Stimulated activated CD8-positive, alpha-beta memory T cell treated with anti-CD3 and anti-CD28 coated beads, Interleukin-7, amount 100 ng/mL, for 1 hour (primary cell): ENCODE measurements around the gene GHRHR.

Experiments
- DNase-seq, 2 donors: peaks; one replicate each; pipeline ENCODE4 v3.0.0-alpha.2; 2020; ENCODE audit warnings: low read depth in 2 of 2

Gene GHRHR

DNA sequence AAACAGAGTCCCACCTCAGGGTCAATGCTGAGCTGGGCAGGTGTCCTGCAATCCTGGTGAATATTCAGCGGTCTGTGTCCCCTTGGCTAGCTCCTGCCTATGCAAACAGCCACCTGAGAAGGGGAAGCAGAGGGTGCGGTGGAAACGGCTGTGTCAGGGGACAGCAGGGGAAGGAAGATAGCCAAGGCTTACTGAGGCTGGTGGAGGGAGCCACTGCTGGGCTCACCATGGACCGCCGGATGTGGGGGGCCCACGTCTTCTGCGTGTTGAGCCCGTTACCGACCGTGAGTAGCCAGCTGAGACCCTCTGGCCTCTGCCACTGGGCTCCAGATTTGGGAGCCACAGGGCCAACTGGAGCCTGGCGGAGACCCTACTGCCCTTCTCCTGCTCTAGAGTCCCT is at the start of gene GHRHR:
GHRHR (plus strand) TSS at position 112 of the 400 bp plus-strand sequence; CDS start at position 228, 116 bp downstream.
- no peak for DNase-seq

DNA sequence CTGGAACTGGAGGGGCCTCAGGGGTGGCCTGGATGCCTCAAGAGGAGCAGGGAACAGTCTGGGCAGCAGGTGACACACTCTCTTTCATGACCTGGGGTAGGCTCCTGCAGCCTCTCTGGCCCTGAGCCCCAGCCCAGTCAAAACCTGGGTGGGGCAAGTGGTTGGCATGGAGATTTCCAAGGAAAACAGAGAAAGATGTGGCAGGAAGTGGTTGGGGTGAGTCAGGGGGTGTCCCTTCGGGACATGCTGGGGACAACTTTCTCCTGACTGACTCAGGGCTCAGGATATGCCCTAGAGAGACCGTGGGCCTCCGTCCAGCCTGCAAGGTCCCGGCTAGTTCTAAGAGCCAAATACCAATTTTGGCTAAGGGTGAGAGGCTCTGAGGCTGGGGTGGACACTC is 49.2 kb upstream of the GHRHR start:
- no peak for DNase-seq

DNA sequence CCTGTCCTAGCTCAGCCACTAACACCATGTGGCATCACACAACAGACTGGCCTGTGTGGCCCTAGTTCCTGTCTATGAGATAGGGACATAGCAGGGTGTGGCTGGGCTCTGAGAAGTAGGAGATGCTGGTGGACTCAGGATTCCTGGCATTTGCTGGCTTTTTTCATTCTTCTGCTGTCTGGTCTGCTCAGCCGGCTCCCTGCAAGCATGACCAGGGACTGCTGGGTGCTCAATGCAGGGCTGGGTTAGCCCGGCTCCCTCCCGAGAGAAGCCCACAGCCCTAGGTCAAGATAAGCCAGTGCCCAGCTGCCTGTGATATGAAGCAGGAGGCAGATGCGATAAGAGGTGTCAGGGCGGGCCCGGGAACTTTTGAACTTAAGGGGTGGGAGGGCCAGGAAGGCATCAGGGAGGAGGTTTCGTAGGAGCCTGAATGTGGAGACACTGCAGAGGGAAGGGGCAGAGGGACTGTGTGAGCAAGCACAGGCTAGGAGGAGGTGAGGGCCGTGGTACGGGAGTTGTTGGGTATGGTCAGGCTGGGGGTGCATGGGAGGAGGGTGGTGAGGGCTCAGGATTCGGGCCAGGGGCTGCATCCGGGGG is 48.6 kb upstream of the GHRHR start:
- DNase-seq: no peak

DNA sequence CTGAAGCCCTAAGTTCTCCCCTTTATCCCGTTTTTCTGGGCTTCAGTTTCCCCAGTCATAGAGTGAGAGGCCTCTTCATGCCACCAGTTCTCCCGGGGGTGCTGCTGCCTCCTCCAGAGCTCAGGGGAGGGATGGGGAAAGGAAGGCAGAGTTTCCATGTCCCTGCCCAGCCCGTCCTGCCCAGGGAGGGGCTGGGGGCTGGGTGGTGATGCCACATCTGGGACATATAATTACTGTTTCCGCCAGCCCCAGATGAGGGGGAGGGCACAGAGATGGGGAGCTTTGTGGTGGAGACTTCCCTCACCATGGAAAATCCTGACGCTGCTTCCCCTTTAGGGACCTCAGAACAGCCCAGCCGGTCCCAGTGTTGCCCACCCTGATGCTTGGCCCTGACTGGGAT is 48.0 kb upstream of the GHRHR start:
- no peak for DNase-seq

DNA sequence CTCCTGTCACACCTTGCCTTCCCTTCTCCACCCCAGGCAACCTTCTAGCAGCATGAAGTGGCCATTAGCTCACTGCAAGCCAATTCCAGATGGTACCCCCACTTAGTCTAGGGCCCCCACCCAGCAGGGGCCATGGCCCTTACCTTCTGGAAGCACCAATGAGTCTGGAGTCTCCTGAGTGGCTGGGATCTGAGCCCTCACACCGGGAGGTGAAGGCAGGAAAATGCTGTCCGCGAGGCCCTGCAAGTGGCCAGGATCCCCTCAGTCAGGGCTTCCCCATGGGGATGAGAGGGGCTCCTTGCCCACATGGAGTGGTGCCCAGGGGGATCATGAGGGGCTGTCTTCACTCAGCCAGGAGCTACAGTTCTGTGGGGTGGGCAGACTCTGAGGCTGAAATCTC is 47.5 kb upstream of the GHRHR start:
- DNase-seq: no peak

DNA sequence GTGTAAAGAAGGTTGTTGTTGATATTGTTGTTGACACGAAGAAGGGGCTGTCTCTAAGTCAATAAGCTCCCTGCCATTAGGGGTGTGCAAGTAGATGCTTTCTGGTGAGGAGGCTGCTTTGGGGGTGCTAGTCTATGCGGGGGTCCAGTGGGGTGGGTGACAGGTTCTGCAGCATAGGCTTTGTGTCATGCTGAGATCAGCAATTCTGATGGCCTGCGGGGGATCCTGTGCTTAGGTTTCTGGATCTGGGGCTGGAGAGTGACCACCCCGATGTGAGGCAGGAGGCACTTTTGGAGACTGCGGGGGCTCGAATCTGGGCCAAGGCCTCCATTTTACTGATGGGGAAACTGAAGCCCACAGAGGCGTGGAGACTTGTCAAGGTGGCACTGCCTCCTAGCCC is 47.0 kb upstream of the GHRHR start:
- no peak for DNase-seq

DNA sequence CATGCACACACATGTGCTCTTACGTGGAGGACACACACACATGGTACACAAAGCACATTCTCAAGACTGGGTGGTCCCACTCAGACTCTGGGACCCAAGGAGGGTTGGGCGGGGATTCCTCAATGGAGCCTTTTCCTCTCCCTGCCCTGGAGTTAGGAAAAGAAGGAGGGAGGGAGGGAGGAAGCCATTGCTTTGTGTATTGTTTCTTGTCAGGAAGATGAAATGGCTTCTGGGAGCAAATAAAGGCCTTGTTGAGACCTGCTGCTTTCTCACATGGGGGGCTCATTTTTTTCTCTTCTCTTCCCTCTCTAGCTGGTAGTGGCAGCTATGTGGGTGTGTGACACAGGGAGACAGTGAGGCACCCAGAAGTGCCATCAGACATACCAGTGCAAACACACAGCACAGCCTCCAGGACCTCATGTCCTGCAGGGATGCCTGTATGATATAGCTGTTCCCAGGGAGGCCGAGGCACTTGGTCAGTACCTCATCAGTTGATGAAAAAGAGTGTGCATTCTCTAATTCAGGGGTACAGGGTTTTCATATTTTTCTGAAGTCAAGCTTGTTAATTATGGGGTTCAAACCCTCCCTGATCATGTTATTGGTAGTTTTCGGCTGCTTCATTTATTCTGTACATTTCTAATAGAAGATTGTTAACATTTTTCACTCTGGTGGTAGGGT is 46.4 kb upstream of the GHRHR start:
- no peak for DNase-seq

DNA sequence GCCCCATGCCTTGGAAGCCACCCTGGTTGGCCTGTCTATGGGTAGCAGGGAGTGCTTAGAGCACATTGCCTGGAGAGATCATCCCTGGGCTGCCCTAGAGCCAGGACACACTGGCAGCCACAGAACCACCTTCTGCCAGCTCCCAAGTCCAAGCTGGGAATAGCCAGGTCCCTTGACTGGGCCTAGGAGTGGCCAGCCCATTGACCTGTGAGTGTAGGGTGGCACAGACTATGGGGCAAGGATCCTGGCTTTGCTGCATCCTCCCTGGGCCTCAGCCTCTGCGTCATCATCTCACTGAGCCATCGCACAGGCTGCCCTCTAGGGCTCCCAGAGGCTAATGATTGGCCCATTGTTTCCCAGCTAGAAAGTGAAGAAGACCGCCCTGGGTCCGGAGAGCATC is 45.1 kb upstream of the GHRHR start:
- DNase-seq: no peak

DNA sequence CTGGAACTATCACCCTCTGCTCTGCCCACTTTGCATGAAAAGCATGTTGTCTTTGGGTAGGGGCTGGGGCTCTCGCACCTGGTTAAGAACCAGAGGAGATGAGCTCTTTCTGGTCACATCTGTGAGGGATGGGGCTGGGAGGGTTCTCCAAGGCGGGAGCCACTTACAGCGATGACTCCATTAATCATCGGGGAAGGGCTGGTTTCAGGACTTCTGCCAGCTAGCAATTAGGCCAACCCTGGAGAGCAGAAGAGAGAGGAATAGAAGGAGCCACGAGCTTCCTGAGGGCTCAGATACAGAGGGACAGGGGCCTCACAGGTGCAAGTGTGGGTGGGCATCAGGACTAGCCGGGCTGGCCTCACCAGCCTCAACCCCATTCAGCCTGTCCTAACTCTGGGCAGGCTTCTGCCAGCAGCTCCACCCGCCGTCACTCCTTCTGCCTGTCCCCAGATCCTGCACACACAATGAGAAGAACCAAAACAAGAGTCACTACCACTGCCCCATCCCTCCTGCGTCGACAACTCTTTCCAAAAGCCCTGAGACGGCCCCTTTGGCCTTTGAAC is 43.7 kb upstream of the GHRHR start:
- DNase-seq: no peak

DNA sequence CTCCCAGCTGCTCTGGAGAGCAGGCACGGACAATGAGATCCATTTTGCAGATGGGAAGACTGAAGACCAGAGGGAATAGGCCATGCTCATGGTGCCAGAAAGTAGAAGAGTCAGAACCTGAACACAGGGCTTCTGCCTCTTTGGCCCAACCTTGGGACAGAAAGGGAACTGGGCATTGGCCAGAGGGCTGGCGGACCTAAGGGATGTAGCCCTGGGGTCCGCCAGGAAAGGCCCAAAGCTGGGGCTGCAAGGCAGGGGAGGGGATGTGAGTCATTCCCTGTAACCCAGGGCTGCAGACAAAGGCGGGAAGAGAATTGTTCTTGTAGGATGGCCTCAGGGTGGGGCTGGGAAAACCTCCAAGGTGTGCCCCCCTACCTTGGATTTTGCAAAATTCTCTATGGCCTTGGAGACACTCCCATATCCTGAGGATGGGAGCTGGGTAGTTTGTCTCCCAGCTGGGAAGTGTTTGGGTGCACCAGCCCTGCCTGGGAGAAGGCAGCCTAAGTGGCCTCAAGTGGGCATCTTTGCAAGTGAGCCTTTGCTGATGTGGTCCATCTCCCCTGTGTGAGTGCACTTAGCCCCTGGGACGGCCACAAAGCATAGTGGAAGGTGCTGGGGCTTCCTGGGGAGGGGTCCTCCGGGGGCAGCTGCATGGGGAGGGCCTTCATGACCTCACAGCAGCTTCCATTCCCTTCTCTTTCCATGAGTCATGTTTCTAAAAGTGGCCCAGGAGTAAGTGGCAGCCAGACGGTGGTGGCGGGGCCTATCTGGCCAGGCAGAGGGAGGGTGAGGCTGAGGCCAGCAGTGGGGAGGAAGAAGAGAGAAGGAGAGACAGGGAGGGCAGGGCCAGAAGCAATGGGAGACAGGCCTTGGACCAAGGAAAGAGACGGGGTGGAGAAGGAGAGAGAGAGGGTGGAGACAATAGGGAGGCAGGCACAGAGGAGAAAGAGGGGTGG is 42.9 kb upstream of the GHRHR start:
- no peak for DNase-seq

DNA sequence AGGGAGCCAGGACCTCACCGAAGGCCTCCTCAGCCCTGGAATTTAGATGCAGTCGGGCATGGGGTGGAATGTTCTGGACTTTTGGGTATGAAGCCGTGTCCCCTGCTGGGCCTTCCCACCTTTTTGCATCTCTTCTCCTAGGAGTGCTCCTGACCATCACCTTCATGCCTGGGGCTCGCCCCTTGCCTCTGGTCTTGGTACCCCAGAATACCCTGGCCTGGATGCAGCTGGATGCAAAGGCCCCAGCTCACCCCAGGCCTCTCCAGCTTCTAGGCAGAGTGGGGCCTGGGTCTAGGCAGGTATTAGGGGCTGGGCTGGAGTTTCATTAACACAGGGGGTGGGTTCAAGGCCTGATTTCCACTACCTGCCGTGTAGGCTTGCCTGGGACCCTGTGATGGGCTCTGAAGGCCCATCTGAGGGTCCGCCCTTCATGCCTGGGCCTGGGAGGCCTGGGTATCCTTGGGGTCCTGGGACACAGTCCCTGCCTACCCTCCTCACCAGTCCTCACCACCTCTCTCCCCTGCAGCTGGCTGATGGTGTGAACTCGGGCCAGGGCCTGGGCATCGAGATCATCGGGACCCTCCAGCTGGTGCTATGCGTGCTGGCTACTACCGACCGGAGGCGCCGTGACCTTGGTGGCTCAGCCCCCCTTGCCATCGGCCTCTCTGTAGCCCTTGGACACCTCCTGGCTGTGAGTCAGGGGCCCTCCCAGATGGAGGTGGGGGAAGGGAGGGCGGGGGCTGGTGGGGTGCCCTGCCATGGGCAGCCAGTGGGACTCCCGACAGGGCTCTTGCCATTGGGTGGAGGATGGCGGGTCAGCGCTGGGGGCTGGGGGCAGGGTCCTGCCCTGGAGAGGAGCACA is 42.0 kb upstream of the GHRHR start:
- DNase-seq: no peak

DNA sequence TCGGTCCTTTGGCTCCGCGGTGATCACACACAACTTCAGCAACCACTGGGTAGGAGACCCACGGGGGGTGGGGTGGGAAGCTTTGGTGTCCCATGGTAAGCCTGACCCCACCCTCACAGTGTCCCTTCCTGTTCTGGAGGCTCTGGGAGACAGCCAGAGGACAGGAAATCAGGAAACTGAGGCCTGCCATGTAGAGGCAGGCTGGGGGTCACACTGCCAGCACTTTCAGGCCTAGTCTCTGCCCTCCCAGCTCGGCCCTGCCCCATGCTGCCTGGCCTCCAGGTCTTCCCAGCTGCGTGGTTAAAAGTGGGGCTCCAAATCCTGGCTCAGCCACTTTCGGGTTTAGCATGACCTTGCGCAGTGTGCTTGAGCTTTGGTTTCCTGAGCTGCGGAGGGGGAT is 41.2 kb upstream of the GHRHR start:
- no peak for DNase-seq

DNA sequence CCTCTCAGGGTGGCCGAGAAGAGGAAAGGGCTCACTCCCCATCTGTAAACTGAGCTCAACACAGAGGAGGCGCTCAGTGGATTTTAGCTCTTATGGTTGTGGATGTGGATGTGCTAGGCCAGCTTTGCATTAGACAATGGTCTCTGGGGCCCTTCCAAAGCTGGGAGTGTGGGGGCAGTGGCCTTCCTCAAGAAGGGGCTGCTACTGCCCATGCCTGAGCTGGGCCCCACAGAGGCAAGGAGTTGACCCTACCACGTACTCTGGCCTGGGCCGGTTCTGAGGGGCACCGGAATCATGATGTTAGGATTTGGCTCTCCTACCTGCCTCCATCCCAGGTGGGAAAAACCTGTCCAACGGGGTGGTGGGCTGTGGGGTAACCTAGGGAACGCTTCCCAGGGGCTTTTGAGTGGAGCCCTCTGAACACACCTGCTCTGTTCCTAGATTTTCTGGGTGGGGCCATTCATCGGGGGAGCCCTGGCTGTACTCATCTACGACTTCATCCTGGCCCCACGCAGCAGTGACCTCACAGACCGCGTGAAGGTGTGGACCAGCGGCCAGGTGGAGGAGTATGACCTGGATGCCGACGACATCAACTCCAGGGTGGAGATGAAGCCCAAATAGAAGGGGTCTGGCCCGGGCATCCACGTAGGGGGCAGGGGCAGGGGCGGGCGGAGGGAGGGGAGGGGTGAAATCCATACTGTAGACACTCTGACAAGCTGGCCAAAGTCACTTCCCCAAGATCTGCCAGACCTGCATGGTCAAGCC is 40.6 kb upstream of the GHRHR start:
- DNase-seq: no peak

DNA sequence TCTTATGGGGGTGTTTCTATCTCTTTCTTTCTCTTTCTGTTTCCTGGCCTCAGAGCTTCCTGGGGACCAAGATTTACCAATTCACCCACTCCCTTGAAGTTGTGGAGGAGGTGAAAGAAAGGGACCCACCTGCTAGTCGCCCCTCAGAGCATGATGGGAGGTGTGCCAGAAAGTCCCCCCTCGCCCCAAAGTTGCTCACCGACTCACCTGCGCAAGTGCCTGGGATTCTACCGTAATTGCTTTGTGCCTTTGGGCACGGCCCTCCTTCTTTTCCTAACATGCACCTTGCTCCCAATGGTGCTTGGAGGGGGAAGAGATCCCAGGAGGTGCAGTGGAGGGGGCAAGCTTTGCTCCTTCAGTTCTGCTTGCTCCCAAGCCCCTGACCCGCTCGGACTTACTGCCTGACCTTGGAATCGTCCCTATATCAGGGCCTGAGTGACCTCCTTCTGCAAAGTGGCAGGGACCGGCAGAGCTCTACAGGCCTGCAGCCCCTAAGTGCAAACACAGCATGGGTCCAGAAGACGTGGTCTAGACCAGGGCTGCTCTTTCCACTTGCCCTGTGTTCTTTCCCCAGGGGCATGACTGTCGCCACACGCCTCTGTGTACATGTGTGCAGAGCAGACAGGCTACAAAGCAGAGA is 39.9 kb upstream of the GHRHR start:
- no peak for DNase-seq

DNA sequence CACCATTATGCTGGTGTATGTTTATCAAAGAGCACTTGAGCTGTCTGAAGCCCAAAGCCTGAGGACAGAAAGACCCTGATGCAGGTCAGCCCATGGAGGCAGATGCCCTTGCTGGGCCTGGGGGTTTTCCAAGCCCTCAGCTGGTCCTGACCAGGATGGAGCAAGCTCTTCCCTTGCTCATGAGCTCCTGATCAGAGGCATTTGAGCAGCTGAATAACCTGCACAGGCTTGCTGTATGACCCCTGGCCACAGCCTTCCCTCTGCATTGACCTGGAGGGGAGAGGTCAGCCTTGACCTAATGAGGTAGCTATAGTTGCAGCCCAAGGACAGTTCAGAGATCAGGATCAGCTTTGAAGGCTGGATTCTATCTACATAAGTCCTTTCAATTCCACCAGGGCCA is 39.1 kb upstream of the GHRHR start:
- DNase-seq: no peak

DNA sequence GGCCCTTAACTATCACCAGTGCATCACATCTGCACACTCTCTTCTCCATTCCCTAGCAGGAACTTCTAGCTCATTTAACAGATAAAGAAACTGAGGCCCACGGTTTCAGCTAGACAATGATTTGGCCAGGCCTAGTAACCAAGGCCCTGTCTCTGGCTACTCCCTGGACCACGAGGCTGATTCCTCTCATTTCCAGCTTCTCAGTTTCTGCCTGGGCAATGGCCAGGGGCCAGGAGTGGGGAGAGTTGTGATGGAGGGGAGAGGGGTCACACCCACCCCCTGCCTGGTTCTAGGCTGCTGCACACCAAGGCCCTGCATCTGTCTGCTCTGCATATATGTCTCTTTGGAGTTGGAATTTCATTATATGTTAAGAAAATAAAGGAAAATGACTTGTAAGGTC is 38.6 kb upstream of the GHRHR start:
- DNase-seq: no peak

DNA sequence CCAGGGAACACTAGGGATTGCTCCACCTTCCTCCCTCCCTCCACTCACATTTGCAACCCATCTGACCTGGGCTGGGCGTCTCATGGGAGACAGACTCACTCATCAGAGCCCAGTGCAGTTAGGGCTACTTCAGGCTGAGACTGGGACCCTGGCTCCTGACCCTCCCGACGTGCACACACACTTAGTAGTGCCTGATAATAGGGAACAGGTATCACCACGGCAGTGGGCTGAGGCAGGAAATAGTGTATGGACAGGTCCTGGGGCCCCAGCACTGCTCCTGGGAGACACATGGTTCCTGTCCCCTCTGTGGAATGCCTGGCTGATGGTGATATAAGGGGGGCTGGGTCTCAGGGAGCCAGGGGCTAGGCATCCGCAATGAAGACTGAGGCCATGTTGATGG is 37.8 kb upstream of the GHRHR start:
- no peak for DNase-seq

DNA sequence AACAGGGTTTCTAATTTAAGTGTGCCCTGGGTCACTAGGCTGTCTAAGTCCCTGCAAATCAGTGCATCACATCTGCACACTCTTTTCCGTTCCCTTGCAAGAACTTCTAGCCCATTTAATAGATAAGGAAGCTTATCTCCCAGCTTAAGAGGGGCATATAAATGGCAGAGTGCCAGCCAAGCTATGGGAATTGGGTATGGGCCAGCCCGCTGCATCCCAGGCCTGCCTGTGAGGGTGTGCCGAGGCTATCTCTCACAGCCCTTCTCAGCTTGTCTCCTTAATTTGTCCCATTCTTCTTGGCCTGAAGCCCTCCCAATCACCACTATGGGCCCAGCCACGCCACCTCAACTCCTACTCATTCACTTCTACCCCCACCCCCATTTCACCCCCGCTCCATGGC is 37.4 kb upstream of the GHRHR start:
- no peak for DNase-seq

DNA sequence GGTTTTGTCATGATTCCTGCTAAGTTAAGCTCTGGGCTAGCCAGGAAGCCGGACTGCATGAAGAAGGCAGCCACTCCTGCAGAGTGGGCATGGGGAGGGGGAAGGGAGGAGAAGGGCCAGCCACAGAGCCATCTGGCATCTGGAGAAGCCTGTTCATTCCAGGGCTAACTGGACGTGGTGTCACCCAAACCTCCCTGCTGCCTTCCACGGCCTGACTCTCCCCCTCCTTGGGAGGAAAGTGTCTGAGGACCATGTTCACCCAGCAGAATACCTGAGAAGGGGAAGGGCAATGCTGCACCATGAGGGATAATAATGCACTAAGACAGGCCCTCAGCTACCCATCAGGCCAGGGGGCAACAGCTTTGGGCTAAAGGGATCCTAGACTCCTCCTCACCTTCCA is 36.7 kb upstream of the GHRHR start:
- no peak for DNase-seq

DNA sequence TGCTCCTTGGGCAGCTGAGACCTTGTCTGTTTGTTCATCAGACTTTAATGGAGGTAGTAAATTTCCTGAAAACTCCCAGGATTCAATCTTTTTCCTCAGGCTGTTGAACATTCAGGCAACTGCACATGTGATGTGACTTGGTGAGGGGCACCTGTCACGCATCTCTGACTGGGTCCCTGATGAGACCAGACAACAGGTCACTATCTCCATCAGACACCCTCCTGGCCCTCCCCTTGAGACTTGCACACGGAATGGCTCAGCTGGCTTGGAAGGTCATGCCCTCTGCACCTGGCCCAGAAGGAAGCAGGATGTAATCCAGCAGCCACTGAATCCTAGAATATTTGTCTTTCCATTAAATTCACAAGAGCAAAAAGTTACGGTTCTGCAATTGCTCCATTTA is 36.2 kb upstream of the GHRHR start:
- no peak for DNase-seq
